Activated effector memory CD4-positive, alpha-beta T cell treated with anti-CD3 and anti-CD28 coated beads, Interleukin-2, amount 50 U/mL, for 16 hours (primary cell): Measurements from ENCODE around the gene SIGMAR1.

Source experiments
- DNase-seq: peaks from one replicate; pipeline ENCODE4 v3.0.0-alpha.2; 2020

Gene SIGMAR1

DNA sequence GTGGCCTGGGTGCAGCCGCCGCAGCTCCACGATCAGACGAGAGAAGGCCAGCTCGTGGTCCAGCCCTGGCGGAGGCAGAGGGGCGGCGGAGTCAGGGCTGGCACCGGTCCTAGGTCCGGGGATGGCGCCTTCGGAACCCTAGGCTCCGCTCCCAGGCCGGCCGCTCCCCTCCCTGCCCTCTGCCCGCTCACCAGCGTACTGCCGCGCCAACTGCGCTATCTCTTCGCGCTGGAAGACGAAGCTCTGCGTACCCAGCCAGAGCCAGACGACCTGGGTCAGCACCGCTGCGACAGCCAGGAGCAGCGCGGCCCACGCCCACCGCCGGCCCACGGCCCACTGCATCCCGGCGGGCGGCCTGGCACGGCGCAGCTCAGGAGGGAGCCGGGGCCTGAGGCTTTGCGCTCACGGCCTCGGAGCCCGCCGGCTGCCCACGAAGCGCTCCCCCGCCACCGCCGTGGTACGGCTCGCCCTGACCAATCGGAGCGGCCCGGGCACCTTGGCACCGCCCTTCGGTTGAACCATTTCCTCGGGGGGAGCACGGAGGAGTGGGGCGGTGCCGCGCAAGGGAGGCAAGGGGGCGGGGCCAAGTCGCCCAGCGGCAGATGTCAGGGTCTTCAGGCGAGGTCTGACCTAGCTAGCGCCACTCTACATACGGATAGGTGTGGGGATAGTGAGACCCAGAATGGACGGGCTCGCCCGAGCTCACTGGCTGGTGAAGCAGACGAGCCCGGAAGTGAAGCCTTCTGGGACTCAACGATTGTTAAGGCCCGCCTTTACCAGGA, at the start of gene SIGMAR1:
SIGMAR1 (minus strand) TSS at position 432 of the 782 bp plus-strand sequence; CDS start at position 342, 90 bp downstream.
- peak; percentile 97 for DNase-seq

DNA sequence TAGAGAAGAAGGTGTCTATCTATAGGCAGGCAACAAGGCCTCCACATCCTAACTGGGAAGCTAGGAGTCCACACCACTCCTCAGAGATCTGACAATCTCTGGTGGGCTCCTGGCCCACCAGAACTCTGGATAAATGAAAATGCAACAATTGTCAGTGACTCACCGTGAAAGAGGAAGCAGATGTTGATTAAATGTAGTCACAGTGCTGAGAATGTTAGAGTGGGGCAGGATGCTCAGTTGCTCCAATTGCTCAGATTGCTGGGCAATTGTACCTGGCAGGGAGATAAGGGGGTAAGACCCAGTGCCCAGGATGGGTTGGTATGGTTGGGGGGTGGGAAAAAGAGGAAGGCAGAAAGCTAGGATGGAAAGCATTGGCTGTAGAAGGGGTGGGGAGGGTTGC, 49.1 kb upstream of the SIGMAR1 start:
- no peak for DNase-seq

DNA sequence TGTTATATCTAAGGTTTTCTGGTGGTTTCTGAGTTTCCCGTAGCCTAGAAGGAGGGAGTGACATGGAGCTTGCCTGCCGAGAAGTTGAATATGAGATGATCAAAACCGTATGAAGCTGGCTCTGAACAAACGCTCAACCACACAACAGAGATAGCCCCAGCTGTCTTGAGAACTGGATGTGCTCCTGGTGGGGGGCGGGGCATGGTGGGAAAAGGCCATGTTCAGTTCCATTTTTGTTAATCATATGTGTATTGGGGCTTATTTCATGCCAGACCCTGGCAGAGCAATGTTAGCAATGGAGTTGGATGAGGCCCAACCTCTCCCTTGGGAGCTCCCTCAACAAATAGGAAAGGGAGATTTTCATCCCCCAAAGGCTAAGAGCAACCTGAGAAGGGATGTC, 48.6 kb upstream of the SIGMAR1 start:
- DNase-seq: no peak

DNA sequence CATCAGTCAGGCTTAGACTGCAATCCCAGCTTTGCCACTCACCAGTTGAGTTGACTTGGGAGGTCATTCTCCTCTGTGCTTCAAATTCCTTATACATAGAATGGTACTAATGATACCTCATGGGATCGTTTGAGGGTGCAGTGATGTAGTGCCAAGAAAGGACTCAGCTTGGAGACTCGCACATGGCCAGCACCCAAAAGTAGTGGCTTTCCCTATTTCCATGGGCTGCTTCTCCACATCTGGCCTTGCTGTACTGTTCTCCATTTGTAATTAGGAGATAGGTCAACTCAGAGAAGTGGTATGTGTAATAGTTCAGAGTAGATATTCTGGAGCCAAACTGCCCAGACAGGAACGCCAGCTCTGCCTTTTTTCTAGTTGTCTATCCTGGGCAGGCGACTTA, 48.0 kb upstream of the SIGMAR1 start:
- no peak for DNase-seq

DNA sequence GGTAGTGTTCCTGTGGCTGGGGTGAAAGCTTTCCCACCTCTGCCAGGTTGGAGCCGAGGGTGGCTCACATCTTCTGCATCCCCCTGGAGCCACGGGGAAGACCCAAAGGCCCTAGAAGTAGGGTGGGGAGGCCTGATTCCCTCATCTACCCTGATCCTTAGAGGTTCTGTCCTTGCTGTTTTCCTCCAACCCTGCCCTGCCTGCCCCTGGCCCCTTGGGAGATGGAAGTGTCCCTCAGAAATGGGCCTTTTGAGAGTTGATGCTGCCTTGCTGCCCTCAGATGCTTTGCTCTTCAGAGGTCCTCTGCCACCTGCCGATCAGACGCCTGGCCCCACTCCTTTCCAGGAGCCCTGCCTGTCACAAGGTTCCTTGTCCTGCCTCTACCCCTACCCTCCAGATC, 47.2 kb upstream of the SIGMAR1 start:
- DNase-seq: no peak

- DNase-seq: peak; percentile 65
These were observed 46.6 kb upstream of the SIGMAR1 start for GRCh38 chr9:34684145-34684544.

DNA sequence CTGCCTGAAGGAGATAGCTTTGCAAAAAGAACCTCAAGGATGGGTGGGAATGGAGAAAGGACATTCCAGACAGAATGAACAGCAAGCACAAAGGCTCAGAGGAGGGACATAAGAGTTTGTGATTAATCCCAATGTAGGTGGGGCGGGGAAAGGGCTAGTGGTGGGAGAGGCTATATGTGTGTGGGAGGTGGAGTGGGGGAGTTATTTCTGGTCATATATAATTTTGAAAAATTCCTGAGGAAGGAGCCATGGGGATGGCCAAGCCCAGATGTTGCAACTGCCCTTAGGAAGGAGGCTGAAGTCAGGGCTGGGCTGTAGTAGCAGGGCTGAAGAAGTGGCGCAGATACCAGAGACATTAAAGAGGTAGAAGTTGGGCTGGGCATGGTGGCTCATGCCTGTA, 38.3 kb upstream of the SIGMAR1 start:
- DNase-seq: no peak

DNA sequence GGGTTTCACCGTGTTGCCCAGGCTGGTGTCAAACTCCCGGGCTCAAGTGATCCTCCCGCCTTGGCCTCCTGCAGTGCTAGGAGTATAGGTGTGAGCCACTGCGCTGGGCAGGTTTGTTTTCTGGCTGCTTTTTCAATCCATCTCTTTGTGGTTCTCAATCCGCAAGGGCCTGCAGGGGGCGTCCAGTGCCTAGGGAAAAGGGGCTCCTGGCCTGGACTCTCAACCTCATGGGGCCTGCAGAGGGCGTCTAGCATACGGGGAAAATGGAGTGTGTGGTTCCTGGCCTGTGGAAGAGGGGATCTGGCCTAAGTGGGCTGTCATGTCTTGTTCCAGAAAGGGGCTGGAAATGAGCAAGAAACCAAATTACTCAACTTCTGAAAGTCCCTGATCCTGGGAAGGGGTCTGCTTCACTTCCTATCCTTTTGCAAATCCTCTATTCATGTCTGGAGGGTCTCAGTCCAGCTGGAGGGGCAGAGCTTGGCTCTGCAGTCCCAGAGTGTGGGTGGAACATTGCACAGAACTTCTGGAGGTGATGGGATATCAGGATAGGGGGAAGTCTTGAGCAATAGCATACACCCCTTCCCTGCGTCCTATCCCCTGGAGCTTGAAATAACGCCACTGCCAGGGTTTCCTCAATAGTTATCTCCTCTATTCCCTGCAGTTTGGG, 37.6 kb upstream of the SIGMAR1 start:
- peak; percentile 85 for DNase-seq

DNA sequence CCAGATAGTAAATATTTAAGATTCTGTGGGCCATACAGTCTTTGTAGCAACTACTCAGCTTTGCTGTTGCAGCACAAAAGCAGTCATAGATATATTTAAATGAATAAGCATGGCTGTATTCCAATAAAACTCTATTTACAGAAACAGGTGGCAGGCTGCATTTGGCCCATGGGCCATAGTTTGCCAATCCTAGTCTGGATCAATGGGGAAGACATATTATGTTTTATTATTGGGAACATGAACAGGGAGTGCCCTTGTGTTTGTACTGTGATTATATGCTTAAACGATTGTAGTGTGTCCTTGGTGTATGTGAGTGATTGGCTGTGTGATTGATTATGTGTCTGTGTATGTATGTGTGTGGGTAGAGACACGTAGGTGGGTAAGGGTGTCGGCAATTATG, 36.9 kb upstream of the SIGMAR1 start:
- no peak for DNase-seq

- no peak for DNase-seq
These were observed 33.7 kb upstream of the SIGMAR1 start for GRCh38 chr9:34671307-34671706.

DNA sequence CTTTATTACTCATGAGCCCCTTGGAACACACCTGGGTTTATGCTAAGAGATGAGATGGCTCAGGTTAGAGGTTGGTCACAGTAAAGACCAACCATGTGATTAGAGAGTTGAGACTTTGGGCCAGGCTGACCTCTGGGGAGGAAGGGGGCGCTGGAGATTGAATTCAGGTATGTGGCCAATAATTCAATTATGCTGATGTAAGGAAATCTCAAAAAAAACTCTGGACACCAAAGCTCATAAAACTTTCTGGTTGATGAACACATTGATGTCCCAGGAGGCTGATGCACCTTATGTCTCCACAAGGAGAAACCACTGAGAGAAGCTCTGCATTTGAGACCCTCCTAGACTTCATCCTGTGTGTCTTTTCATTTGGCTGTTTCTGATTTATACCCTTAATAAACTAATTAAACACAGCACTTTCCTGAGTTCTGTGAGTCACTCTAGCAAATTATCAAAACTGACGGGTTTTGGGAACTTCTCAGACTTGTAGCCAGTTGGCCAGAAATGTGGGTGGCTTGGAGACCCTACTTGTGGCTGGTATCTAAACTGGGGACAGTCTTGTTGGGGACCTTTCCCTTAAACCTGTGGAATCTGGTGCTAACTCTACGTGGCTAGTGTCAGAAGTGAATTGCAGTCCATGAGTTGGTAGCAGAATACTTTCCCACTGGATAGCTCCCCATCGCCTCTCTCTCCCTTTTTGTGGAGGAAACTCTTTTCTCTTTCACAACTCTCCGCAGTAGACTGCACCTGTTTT, 32.4 kb upstream of the SIGMAR1 start:
- no peak for DNase-seq

DNA sequence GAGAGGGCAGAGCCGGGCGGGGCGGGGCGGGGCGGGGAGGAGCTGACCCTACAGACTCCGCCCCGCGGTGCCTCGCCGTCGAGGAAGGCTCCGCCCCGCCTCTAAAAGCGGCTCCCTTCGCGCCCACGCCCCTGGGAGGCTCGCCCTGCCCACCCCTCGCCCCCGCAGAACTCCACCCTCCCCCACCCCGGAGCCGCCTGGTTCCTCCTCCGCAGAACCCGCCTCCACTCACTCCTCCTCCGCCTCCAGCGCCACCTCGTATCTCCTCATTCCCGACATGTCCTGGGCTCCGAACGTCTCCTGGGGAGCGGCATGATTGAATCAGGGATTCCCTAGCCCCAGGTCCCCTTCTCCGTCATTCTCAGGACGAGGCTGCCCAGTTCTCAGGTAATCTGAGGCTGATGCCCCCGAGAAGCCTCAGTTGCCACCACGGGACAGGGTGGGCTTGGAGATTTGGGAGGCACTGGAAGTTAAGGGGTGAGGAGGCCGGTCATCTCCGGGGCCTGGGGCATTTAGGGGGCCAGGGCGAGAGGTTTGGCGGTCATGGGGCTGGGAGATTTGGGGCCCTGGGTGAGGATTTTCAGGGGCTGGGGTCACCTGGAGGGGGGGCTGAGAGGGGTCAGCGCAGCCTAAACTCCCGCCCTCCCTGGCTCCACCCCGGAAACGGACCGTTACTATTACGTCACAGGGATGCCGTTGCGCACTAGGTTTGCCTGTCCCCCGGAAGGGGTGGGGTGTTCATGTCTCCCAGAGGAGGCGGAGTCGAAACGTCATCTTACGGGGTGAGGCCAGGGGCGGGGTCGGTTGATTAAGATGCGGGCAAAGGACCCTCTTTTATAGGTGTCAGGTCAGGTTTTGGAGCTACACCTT, 28.0 kb upstream of the SIGMAR1 start:
- DNase-seq: peak; percentile 95

GRCh38 chr9:34665067-34665380, 27.4 kb upstream of the SIGMAR1 start:
- no peak for DNase-seq

DNA sequence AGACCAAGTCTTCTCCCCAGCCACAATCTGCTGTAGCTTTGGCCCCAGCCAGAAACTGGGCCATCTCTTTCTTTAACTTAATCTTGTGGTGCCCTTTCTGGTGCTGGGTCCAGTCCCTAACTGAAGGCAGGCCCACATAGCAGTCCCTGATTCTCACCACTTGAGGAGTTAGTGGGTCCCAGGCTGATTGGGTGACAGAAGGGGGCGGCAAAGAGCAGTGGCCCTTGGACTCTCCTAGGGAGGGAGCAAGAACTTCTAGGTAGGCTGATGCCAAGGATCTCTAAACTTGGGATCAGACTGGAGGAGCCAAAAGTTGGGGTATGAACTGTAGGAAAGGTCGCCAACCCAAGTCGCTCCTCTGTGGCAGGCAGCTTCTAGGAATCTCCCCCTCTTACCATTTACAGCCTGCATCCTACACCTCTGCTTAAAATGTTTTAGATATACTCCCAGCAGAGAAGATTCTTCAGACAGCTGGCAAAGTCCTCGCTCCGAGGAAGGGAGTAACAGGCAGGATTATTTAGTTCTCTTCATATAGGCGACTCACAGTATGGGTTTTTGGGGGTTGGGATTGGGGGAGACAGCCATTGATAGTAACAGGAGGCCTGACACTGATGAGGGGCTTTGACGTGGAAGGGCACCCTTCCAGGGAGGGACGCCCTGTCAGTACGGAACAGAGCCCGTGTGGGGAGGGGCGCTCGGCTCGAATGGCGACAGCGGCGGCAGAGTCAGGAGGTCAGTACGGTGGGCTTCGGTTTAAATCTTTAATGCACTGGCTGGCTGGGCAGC, 26.9 kb upstream of the SIGMAR1 start:
- DNase-seq: peak; percentile 91

DNA sequence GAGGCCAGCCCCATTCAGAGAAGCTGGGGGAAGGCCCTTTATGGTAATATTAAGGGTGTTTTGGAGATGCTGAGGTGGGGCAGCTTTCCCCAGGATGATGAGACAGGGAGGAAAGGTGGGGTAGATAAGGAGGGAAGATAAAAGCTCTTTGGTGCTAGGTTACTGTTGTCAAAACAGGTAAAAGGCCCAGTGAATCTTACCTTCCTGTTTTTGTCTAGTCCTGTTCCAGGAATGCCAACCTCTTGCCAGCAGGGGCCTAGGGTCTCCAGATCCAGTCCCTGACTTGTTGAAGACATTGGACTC, 25.7 kb upstream of the SIGMAR1 start:
- peak; percentile 71 for DNase-seq

GRCh38 chr9:34662526-34663302, 25.1 kb upstream of the SIGMAR1 start, which contains the start of gene CCL27:
TSS of gene CCL27 (minus strand) at chr9:34662657. CDS start at chr9:34662633, 24 bp downstream.
- no peak for DNase-seq

GRCh38 chr9:34659592-34660253, 22.1 kb upstream of the SIGMAR1 start:
- DNase-seq: no peak

DNA sequence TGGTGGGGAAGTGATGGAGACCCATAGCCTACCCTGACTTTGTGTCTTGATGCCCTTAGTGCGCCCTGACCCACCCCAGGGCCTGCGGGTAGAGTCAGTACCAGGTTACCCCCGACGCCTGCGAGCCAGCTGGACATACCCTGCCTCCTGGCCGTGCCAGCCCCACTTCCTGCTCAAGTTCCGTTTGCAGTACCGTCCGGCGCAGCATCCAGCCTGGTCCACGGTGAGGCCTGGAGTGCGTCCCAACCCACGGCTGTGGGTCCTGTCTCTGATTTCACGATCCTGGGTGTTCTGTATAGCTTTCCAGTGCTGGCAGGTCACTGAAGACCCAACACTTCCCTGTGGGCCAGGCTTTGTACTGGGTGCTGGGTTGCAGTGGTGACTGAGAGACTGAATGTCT, 20.9 kb upstream of the SIGMAR1 start:
- no peak for DNase-seq

DNA sequence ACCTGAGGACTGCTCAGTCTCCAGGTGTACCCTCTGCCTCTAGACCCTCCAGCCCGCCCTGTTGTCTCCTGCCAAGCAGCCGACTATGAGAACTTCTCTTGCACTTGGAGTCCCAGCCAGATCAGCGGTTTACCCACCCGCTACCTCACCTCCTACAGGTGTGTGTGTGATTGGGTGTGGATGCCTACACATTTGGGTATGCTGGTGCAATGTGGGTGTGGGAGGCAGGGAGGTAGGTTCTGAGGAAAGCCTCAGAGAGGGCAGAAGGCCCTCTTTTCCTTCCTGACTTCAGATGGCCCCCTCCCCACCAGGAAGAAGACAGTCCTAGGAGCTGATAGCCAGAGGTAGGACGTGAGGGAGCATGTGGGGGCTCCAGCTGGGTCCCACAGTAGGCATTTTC, 19.4 kb upstream of the SIGMAR1 start:
- no peak for DNase-seq

GRCh38 chr9:34655394-34655793, 17.8 kb upstream of the SIGMAR1 start:
- no peak for DNase-seq
